ENCODE data around the gene BMPER. TPM values are rescaled to one million over a fixed set of nuclear protein-coding genes. Genes with fewer than 3 reads are reported as not detected.

The BMPER gene
- total and polyA plus RNA-seq, 2 of the 8 experiments (the other 6 are each of a cell fraction or from before 2014, with no cell fraction given) = 0.33 to 0.69 TPM

GRCh38 chr7:33876596-33877274 is 28.6 kb upstream of the BMPER start:
- ChIA-PET CTCF (ENCODE audit: partially characterized antibody) (interaction anchor here (0.9 to 1.5 kb wide), 2 partner anchors 40 to 118 kb away, joined by 3 to 5 read pairs; no protein-coding TSS in a partner anchor), POLR2A (ENCODE audit: partially characterized antibody) (no interaction called here)

More at GRCh38 chr7:33876596-33877274, 28.6 kb upstream of the BMPER start:
- FAIRE-seq = no peak
- H4K20me1 ChIP-seq (replicated peaks in 1 of 2; ENCODE audit: control insufficient read depth in 1 of 2, insufficient read depth in 2 of 2, low read length in 2 of 2) = no peaks in the 10 kb centered on the region
- no peak overlapping the region for H2BK12ac ChIP-seq (ENCODE audit: low read depth, low read length)
- no peak for DNase-seq (ENCODE audit: low read depth in 1 of 2, low spot score in 2 of 2)
- no peaks in the 10 kb centered on the region for H3K27me3 ChIP-seq (replicated peaks in 1 of 4; ENCODE audit: control insufficient read depth in 3 of 4, extremely low read depth in 1 of 4, insufficient read depth in 3 of 4, low read length in 3 of 4)
- no peak overlapping the region for H2AK5ac ChIP-seq (ENCODE audit: low read depth, low read length)
- H3K79me2 ChIP-seq (ENCODE audit: control insufficient read depth in 1 of 2, insufficient read depth in 2 of 2, low read length in 2 of 2) = no peaks in the 10 kb centered on the region
- H3K4me2 ChIP-seq (ENCODE audit: insufficient read depth in 1 of 2, low read depth in 2 of 2, low read length in 2 of 2) = no peak overlapping the region
- no peak overlapping the region for H2BK5ac ChIP-seq (ENCODE audit: low read depth, low read length)
- H4K8ac ChIP-seq (ENCODE audit: extremely low read depth, insufficient read depth, low read length) = no peak overlapping the region
- H3K23me2 ChIP-seq (ENCODE audit: low read depth, low read length) = no peaks in the 10 kb centered on the region
- TF ChIP-seq POLR2AphosphoS5 (IDR thresholded peaks at IDR 0.05; ENCODE audit: low read depth, low read length) (no peak), ZNF274 (IDR thresholded peaks at IDR 0.05; ENCODE audit: borderline replicate concordance, extremely low read depth, low read length) (no peak)
- H3K4me1 ChIP-seq (replicated peaks in 1 of 4; ENCODE audit: control insufficient read depth in 3 of 4, insufficient read depth in 4 of 4, low read length in 3 of 4) = peaks cover 3 to 10% (median 6%) of the 10 kb centered on the region in 4 experiments; a peak in 6 of 7 replicates
- H3K27ac ChIP-seq (ENCODE audit: low read depth, low read length) = no peak overlapping the region
- H2AFZ ChIP-seq (ENCODE audit: low read length) = no peak overlapping the region
- no peak overlapping the region for H4K5ac ChIP-seq (ENCODE audit: insufficient read length, low read depth, low read length)
- no peak overlapping the region for H3K23ac ChIP-seq (ENCODE audit: insufficient read length)
- H3K9me3 ChIP-seq (ENCODE audit: insufficient read depth in 2 of 2, low read depth in 1 of 2, low read length in 1 of 2) = peaks cover 0 to 4% of the 10 kb centered on the region in 2 experiments; a peak in 2 of 4 replicates
- H3K36me3 ChIP-seq (ENCODE audit: control insufficient read depth in 2 of 4, insufficient read depth in 4 of 4, low read length in 3 of 4) = no peaks in the 10 kb centered on the region
- H3K56ac ChIP-seq (replicated peaks; ENCODE audit: insufficient read length, low read depth, low read length) = no peak overlapping the region
- H2BK20ac ChIP-seq (ENCODE audit: low read length) = no peak overlapping the region
- WGBS, 2 experiments (ENCODE audit: extremely low coverage in 1 of 2, insufficient coverage in 1 of 2, insufficient read length in 1 of 2, insufficient replicate concordance in 2 of 2, low coverage in 1 of 2, low lambda C conversion rate in 2 of 2, missing lambda C conversion rate in 1 of 2) = 78% methylated on average over 3 of the region's 3 CpGs; no CpG with 5 or more reads in 1 of the 2 experiments
- H3K14ac ChIP-seq (ENCODE audit: insufficient read length) = no peak overlapping the region
- H3K9ac ChIP-seq (replicated peaks in 1 of 4; ENCODE audit: extremely low read depth in 1 of 4, low read depth in 3 of 4, low read length in 3 of 4) = no peak overlapping the region
- H2BK15ac ChIP-seq (ENCODE audit: low read length) = no peak overlapping the region
- H2BK120ac ChIP-seq (replicated peaks; ENCODE audit: low read depth, low read length) = no peak overlapping the region
- no peak overlapping the region for H4K91ac ChIP-seq (replicated peaks; ENCODE audit: insufficient read length, low read length)
- no peaks in the 10 kb centered on the region for H3K79me1 ChIP-seq (ENCODE audit: low read depth, low read length)
- H3K4ac ChIP-seq (replicated peaks; ENCODE audit: insufficient read length, low read depth, low read length) = no peak overlapping the region
- no peak overlapping the region for H3K4me3 ChIP-seq (ENCODE audit: extremely low read depth in 1 of 4, insufficient read depth in 2 of 4, low read depth in 3 of 4, low read length in 4 of 4)
- H3K18ac ChIP-seq (ENCODE audit: extremely low read depth, low read length) = no peak overlapping the region

Data from H1 (cell line).